Measurements from ENCODE around the gene FCRL5.

Gene FCRL5

DNA sequence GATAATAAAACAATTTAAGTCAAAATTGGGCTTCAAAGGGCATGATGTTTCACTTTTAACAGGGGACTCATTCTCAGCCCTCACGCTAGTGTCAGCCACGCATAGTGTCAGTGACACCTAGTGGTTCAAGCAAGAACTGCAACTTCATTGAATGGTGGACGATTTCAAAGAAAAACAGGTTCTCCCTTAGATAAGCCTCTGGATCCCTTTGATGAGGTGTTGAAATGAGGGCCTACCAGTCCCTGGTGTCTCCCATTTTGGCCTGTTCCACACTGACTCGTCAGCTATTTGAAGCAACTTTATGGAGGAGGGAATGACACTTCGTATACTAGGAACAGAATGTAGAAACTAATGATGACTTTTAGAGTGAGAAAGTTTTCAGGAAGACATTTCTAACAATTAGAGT lies 56.2 kb downstream of the FCRL5 start:
- TF ChIP-seq, protein P1, sequence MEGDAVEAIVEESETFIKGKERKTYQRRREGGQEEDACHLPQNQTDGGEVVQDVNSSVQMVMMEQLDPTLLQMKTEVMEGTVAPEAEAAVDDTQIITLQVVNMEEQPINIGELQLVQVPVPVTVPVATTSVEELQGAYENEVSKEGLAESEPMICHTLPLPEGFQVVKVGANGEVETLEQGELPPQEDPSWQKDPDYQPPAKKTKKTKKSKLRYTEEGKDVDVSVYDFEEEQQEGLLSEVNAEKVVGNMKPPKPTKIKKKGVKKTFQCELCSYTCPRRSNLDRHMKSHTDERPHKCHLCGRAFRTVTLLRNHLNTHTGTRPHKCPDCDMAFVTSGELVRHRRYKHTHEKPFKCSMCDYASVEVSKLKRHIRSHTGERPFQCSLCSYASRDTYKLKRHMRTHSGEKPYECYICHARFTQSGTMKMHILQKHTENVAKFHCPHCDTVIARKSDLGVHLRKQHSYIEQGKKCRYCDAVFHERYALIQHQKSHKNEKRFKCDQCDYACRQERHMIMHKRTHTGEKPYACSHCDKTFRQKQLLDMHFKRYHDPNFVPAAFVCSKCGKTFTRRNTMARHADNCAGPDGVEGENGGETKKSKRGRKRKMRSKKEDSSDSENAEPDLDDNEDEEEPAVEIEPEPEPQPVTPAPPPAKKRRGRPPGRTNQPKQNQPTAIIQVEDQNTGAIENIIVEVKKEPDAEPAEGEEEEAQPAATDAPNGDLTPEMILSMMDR (IDR thresholded peaks at IDR 0.05) = peak; percentile 67

DNA sequence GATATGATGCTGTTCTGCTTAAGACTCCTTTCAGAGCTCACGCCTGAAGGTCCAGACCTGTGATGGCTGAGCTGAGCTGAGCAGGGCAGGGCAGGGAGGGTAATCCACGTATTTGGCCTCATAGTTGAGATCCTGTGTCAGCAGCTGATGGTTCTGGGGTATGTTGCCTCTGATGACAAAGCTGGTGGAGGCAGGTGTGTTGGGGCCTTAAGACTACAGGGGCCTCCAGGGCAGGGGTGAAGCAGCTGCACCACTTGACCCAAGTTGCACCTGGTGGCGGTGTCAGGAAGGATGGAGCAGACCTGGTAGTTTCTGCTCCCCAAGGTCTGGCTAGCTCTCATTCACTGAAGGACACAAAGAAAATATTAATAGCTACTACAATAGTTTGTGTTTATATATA lies 57.0 kb downstream of the FCRL5 start:
- TF ChIP-seq, protein P1 (IDR thresholded peaks at IDR 0.05) = no peak

GRCh38 chr1:157494093-157494492 lies 58.2 kb downstream of the FCRL5 start:
- TF ChIP-seq, protein P1 (IDR thresholded peaks at IDR 0.05) = no peak

- TF ChIP-seq, protein P1 (IDR thresholded peaks at IDR 0.05) = peak; percentile 76
These were observed 61.7 kb downstream of the FCRL5 start for GRCh38 chr1:157490467-157491165.

DNA sequence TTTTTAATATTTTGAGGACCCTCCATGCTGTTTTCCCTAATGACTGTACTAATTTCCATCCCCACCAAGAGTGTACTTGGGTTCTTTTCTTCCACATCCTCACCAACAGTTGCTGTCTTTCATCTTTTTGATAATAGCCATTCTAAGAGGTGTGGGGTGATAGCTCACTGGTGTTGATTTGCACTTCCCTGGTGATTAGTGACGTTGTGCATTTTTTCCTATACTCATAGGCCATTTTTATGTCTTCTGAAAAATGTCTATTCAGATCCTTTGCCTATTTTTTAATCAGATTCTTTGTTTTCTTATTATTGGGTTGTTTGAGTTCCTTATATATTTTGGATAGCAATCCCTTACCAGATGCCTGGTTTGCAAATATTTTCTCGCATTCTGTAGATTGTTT lies 64.2 kb downstream of the FCRL5 start:
- TF ChIP-seq, protein P1 (IDR thresholded peaks at IDR 0.05) = no peak

DNA sequence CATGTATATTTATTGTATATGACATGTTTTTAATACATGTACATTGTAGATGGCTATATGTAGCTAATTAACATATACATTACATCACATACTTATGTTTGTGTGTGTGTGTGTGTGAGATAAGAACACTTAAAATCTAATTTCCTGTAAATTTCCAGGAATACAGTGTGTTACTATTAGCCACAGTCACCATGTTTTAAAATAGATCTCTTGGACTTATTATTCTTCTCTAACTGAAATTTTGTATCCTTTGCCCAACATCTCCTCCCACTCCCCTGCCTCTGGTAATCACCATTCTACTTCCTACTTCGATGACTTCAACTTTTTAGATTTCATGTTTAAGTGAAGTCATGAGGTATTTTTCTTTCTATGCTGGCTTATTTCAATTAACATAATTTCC lies 64.8 kb downstream of the FCRL5 start:
- TF ChIP-seq, protein P1 (IDR thresholded peaks at IDR 0.05) = no peak

GRCh38 chr1:157487096-157487495 lies 65.2 kb downstream of the FCRL5 start:
- TF ChIP-seq, protein P1 (IDR thresholded peaks at IDR 0.05) = no peak

DNA sequence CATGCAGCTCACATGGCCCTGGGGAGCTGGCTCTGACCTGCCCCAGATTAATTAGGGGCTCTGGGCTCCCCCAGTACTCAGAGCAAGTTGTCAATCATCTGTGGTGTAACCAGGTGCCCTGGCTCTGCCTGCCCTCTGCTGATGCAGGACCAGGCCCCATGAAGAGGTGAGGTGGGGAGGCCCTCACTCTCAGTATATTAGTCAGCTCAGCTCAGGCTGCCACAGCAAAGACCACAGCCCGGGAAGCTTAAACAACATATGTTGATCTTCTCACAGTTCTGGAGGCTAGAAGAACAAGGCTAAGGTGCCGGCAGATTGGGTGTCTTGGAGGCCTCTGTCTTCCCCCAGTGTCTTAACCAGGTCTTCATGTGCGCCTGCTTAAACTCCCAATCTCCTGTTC lies 66.5 kb downstream of the FCRL5 start:
- TF ChIP-seq, protein P1 (IDR thresholded peaks at IDR 0.05) = no peak
